HepG2 (cell line): ENCODE data around the gene KDM4B. TPM values are rescaled to one million over a fixed set of nuclear protein-coding genes. Genes with fewer than 3 reads are reported as not detected.

Experiments
- ETV5 ChIP-seq: IDR thresholded peaks from 2 replicates; pipeline ENCODE4 v1.6.1; 2018; ENCODE audit warnings: missing biosample characterization, missing genetic modification reagents, inconsistent platforms, borderline replicate concordance
- GATA4 ChIP-seq: sonication (generic); IDR thresholded peaks from 2 replicates; pipeline ENCODE4 v1.6.1; 2016; ENCODE audit warnings: antibody characterized with exemption, low read depth, borderline replicate concordance
- HOXA3 ChIP-seq: sonication (generic); formaldehyde crosslinking; IDR thresholded peaks from 2 replicates; pipeline ENCODE4 v1.5.0; 2020; ENCODE audit warnings: missing genetic modification reagents
- JUNB ChIP-seq: sonication (generic); formaldehyde crosslinking; IDR thresholded peaks from 2 replicates; pipeline ENCODE4 v1.8.0; 2022; ENCODE audit warnings: missing genetic modification reagents, mild to moderate bottlenecking, borderline replicate concordance
- KLF11 ChIP-seq: IDR thresholded peaks from 2 replicates; pipeline ENCODE4 v1.6.1; 2016; ENCODE audit warnings: missing compliant biosample characterization
- NFKBIZ ChIP-seq: IDR thresholded peaks from 2 replicates; pipeline ENCODE4 v1.6.1; 2018; ENCODE audit warnings: missing genetic modification reagents, missing compliant biosample characterization
- RAD21 ChIP-seq: fragments of 450-650 bp; formaldehyde crosslinking; IDR thresholded peaks from 2 replicates; pipeline ENCODE4 v1.5.0; 2020; ENCODE audit warnings: mild to moderate bottlenecking
- RFXAP ChIP-seq: sonication (generic); formaldehyde crosslinking; IDR thresholded peaks from 2 replicates; pipeline ENCODE4 v1.4.0; 2020; ENCODE audit warnings: missing genetic modification reagents, borderline replicate concordance
- RXRA ChIP-seq: sonication (generic); formaldehyde crosslinking; IDR thresholded peaks from 2 replicates; pipeline ENCODE4 v1.5.1; 2020; ENCODE audit warnings: missing genetic modification reagents
- SALL1 ChIP-seq: sonication (generic); formaldehyde crosslinking; IDR thresholded peaks from 2 replicates; pipeline ENCODE4 v1.8.0; 2022; ENCODE audit warnings: mild to moderate bottlenecking, missing genetic modification reagents
- SETDB1 ChIP-seq: sonication (generic); formaldehyde crosslinking; IDR thresholded peaks from 2 replicates; pipeline ENCODE4 v1.5.1; 2020; ENCODE audit warnings: missing genetic modification reagents, mild to moderate bottlenecking, borderline replicate concordance
- TCF12 ChIP-seq, 2 experiments: fragments of 450-650 bp in 1 of 2; sonication (generic) in 1 of 2; formaldehyde crosslinking in 1 of 2; IDR thresholded peaks; 2 replicates each; pipeline versions ENCODE4 v1.6.1 to v1.8.0; 2017 to 2022; ENCODE audit warnings: antibody characterized with exemption in 1 of 2, mild to moderate bottlenecking in 1 of 2, missing genetic modification reagents in 1 of 2, moderate library complexity in 1 of 2
- TRIM24 ChIP-seq: sonication (generic); formaldehyde crosslinking; IDR thresholded peaks from 2 replicates; pipeline ENCODE4 v1.8.0; 2022; ENCODE audit warnings: mild to moderate bottlenecking, missing genetic modification reagents
- ZFP36L2 ChIP-seq: sonication (generic); formaldehyde crosslinking; IDR thresholded peaks from 2 replicates; pipeline ENCODE4 v1.4.0; 2020; ENCODE audit warnings: missing genetic modification reagents
- ZNF530 ChIP-seq: sonication (generic); formaldehyde crosslinking; IDR thresholded peaks from 2 replicates; pipeline ENCODE4 v1.5.0; 2020; ENCODE audit warnings: low read depth, mild to moderate bottlenecking, missing genetic modification reagents
- ZNF569 ChIP-seq: sonication (generic); formaldehyde crosslinking; IDR thresholded peaks from 2 replicates; pipeline ENCODE4 v1.5.0; 2020; ENCODE audit warnings: mild to moderate bottlenecking, missing genetic modification reagents, moderate library complexity, borderline replicate concordance
- ZNF615 ChIP-seq: sonication (generic); formaldehyde crosslinking; IDR thresholded peaks from 2 replicates; pipeline ENCODE4 v1.5.0; 2020; ENCODE audit warnings: mild to moderate bottlenecking, missing genetic modification reagents, borderline replicate concordance
- ZNF75D ChIP-seq: sonication (generic); formaldehyde crosslinking; IDR thresholded peaks from 2 replicates; pipeline ENCODE4 v1.8.1; 2023; ENCODE audit warnings: missing genetic modification reagents, mild to moderate bottlenecking, borderline replicate concordance
- ZNF768 ChIP-seq: sonication (generic); formaldehyde crosslinking; IDR thresholded peaks from 2 replicates; pipeline ENCODE4 v1.4.0; 2020; ENCODE audit warnings: missing genetic modification reagents
- ZNF788 ChIP-seq: sonication (generic); formaldehyde crosslinking; IDR thresholded peaks from 2 replicates; pipeline ENCODE4 v1.5.0; 2020; ENCODE audit warnings: mild to moderate bottlenecking, missing genetic modification reagents, borderline replicate concordance
- ZNF850 ChIP-seq: sonication (generic); formaldehyde crosslinking; conservative IDR thresholded peaks from 2 replicates; pipeline ENCODE4 v1.9.0; 2021; ENCODE audit warnings: mild to moderate bottlenecking, missing genetic modification reagents
- polyA plus RNA-seq, 8 experiments: library from polyadenylated mRNA; depleted of rRNA in 3 of 8; stranded (reverse) in 7 of 8; unstranded in 1 of 8; fragments of >200 nt; fragmentation: Illumina TruSeq in 4 of 8; extraction: Trizol in 4 of 8; gene quantifications; 2 replicates each; pipeline versions ENCODE4 v1.2.1 to v1.2.3, GENCODE V29; 2011 to 2016; ENCODE audit warnings: low read depth in 4 of 8, missing spikeins in 1 of 8, mixed read lengths in 1 of 8; ENCODE audit not compliant: insufficient read depth in 1 of 8
- total RNA-seq, 5 experiments: library from RNA; depleted of rRNA; stranded (reverse); fragments of >200 nt; fragmentation: Illumina TruSeq; extraction: Trizol; gene quantifications; 2 replicates each; pipeline ENCODE4 v1.2.3, GENCODE V29; 2016; ENCODE audit warnings: low read depth in 1 of 5
- TF ChIP-seq, protein P1 (sequence below): sonication (generic); formaldehyde crosslinking; IDR thresholded peaks from 2 replicates; pipeline ENCODE4 v1.8.1; 2023; ENCODE audit warnings: missing genetic modification reagents, mild to moderate bottlenecking, borderline replicate concordance
- TF ChIP-seq, protein P2 (sequence below): IDR thresholded peaks from 2 replicates; pipeline ENCODE4 v1.6.1; 2016; ENCODE audit warnings: low read depth, missing genetic modification reagents, missing compliant biosample characterization

The KDM4B gene
- total and polyA plus RNA-seq, 2 of the 13 experiments (the other 11 are each of a cell fraction or from before 2014, with no cell fraction given): 4.9 to 14.6 TPM

DNA sequence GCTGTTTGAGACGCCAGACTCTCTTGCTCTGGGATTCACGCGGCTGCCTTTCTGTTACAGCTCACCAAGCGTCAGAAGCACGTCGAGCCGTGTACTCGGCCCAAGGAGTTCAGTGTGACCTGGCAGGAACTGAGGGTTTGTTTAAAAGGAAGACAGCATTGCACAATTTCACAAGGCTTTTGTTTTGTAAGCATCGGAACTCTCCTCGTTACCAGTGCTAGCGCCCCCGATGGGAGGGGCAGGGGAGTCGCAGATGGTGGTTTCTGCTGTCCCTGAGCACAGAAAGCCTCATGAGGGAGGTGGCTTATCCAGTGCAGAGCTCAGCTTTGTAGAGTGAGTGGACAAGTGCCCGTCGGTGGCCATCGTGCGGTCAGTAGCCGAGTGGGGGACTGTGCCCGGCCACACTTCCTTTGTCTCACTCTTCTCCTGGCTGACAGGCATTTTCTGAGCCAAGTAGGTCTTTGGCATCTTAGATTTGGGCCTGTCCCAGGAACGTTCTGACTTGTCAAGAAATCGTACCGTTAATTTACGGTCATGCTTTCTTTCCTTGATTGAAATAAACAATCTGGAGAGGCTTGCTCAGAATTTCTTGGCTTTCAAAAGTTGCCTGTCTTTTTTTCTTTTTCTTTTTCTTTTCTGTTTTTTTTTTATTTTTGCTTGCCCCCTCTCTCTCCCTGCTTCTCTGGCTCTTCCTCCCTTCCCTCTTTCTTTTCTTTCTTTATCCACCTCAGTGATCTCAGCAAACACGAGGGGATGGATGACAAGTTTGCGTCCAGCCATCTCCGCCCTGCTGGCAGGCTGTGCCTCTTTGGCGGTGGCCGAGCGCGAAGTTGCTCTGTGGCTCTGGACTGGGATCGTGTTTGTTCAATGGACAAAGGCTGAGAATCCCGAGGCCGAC lies 7.7 kb downstream of the KDM4B start (continued):
- no peak for TF ChIP-seq TCF12 (IDR thresholded peaks at IDR 0.05)
- no peak for TF ChIP-seq TCF12 (CRISPR knock-in tag; IDR thresholded peaks at IDR 0.05)
- no peak for TF ChIP-seq TRIM24
- TF ChIP-seq NFKBIZ: no peak
- no peak for TF ChIP-seq ZFP36L2 (CRISPR knock-in tag)
- TF ChIP-seq ZNF75D (CRISPR knock-in tag): no peak
- TF ChIP-seq RAD21 (CRISPR knock-in tag): no peak
- no peak for TF ChIP-seq GATA4
- no peak for TF ChIP-seq ZNF850 (CRISPR knock-in tag)
- TF ChIP-seq ZNF569 (CRISPR knock-in tag): no peak
- TF ChIP-seq, protein P1, sequence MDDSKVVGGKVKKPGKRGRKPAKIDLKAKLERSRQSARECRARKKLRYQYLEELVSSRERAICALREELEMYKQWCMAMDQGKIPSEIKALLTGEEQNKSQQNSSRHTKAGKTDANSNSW: no peak
- no peak for TF ChIP-seq ZNF768 (CRISPR knock-in tag)
- TF ChIP-seq JUNB (CRISPR knock-in tag): no peak
- 0 out of 2 replicates have a peak, but pooled peaks have one; percentile 37 for TF ChIP-seq HOXA3 (CRISPR knock-in tag)
- TF ChIP-seq, protein P2, sequence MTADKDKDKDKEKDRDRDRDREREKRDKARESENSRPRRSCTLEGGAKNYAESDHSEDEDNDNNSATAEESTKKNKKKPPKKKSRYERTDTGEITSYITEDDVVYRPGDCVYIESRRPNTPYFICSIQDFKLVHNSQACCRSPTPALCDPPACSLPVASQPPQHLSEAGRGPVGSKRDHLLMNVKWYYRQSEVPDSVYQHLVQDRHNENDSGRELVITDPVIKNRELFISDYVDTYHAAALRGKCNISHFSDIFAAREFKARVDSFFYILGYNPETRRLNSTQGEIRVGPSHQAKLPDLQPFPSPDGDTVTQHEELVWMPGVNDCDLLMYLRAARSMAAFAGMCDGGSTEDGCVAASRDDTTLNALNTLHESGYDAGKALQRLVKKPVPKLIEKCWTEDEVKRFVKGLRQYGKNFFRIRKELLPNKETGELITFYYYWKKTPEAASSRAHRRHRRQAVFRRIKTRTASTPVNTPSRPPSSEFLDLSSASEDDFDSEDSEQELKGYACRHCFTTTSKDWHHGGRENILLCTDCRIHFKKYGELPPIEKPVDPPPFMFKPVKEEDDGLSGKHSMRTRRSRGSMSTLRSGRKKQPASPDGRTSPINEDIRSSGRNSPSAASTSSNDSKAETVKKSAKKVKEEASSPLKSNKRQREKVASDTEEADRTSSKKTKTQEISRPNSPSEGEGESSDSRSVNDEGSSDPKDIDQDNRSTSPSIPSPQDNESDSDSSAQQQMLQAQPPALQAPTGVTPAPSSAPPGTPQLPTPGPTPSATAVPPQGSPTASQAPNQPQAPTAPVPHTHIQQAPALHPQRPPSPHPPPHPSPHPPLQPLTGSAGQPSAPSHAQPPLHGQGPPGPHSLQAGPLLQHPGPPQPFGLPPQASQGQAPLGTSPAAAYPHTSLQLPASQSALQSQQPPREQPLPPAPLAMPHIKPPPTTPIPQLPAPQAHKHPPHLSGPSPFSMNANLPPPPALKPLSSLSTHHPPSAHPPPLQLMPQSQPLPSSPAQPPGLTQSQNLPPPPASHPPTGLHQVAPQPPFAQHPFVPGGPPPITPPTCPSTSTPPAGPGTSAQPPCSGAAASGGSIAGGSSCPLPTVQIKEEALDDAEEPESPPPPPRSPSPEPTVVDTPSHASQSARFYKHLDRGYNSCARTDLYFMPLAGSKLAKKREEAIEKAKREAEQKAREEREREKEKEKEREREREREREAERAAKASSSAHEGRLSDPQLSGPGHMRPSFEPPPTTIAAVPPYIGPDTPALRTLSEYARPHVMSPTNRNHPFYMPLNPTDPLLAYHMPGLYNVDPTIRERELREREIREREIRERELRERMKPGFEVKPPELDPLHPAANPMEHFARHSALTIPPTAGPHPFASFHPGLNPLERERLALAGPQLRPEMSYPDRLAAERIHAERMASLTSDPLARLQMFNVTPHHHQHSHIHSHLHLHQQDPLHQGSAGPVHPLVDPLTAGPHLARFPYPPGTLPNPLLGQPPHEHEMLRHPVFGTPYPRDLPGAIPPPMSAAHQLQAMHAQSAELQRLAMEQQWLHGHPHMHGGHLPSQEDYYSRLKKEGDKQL (CRISPR knock-in tag): no peak
- peak; percentile 59; the same call in 1 of the 2 replicates for TF ChIP-seq RXRA (CRISPR knock-in tag)
- TF ChIP-seq SETDB1: no peak
- peak; percentile 61; the same call in 1 of the 2 replicates for TF ChIP-seq ETV5
- no peak for TF ChIP-seq ZNF615 (CRISPR knock-in tag)
- no peak for TF ChIP-seq ZNF530
- 0 out of 2 replicates have a peak, but pooled peaks have one; percentile 34 for TF ChIP-seq SALL1 (CRISPR knock-in tag)
- no peak for TF ChIP-seq KLF11 (CRISPR knock-in tag)
- no peak for TF ChIP-seq RFXAP
- TF ChIP-seq ZNF788 (CRISPR knock-in tag): no peak
